HL-60 (cell line): ENCODE results near the gene TBC1D22A.

ENCODE experiments used
- DNase-seq, 2 experiments: peaks; one replicate each; pipeline ENCODE4 v3.0.0-alpha.2; 2010 to 2020; ENCODE audit warnings: low read depth in 1 of 2, low spot score in 1 of 2
- H3K27ac ChIP-seq: fragments of 250-450 bp; sonication (Bioruptor Pico); replicated peaks from 2 replicates; pipeline ENCODE4 v1.5.1; 2020; ENCODE audit warnings: mild to moderate bottlenecking, moderate library complexity
- H3K27me3 ChIP-seq: fragments of 250-450 bp; sonication (Bioruptor Pico); 2 replicates; pipeline ENCODE4 v1.5.1; 2021; ENCODE audit warnings: mild to moderate bottlenecking, moderate library complexity; ENCODE audit not compliant: insufficient read depth, poor library complexity, severe bottlenecking
- H3K4me3 ChIP-seq: replicated peaks from 2 replicates; pipeline ENCODE4 v1.5.1; 2011; ENCODE audit warnings: mild to moderate bottlenecking, control low read depth, low read length; ENCODE audit not compliant: insufficient read depth
- GABPA ChIP-seq: IDR thresholded peaks from 2 replicates; pipeline ENCODE4 v1.6.1; 2012; ENCODE audit warnings: low read depth
- POLR2AphosphoS5 ChIP-seq: IDR thresholded peaks from 2 replicates; pipeline ENCODE4 v1.6.1; 2012; ENCODE audit warnings: low read depth
- REST ChIP-seq: IDR thresholded peaks from 2 replicates; pipeline ENCODE4 v1.6.1; 2012; ENCODE audit warnings: low read depth; ENCODE audit not compliant: insufficient replicate concordance
- SPI1 ChIP-seq: IDR thresholded peaks from 2 replicates; pipeline ENCODE4 v1.6.1; 2012; ENCODE audit warnings: low read depth, mild to moderate bottlenecking, borderline replicate concordance
- TF ChIP-seq, protein P1 (sequence below): IDR thresholded peaks from one replicate; pipeline ENCODE4 v1.5.1; 2011; ENCODE audit warnings: low read length, control low read depth, inconsistent platforms; ENCODE audit not compliant: insufficient read depth

TBC1D22A gene

DNA sequence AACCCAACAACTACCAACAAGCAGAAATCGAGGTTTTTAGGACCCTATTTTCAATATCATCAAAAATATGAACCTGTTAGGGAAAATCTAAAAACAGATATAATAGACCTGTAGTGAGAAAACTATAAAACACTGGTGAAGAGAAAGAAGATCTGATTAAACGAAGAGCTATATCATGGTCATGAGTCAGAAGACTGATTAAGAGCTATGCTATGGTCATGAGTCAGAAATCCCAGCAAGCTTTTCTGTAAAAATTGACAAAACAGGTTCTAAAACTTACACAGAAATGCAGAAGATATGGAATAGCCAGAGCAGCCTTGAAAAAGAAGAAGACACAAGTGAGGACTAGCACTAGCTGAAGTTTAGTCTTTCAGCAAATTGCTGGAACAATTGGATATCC lies 345.0 kb downstream of the TBC1D22A start:
- no peak for DNase-seq
- Histone ChIP-seq H3K27me3 (no peaks in the 10 kb centered on the region), H3K4me3 (no peak overlapping the region), H3K27ac (no peak overlapping the region)
- TF ChIP-seq, protein P1, sequence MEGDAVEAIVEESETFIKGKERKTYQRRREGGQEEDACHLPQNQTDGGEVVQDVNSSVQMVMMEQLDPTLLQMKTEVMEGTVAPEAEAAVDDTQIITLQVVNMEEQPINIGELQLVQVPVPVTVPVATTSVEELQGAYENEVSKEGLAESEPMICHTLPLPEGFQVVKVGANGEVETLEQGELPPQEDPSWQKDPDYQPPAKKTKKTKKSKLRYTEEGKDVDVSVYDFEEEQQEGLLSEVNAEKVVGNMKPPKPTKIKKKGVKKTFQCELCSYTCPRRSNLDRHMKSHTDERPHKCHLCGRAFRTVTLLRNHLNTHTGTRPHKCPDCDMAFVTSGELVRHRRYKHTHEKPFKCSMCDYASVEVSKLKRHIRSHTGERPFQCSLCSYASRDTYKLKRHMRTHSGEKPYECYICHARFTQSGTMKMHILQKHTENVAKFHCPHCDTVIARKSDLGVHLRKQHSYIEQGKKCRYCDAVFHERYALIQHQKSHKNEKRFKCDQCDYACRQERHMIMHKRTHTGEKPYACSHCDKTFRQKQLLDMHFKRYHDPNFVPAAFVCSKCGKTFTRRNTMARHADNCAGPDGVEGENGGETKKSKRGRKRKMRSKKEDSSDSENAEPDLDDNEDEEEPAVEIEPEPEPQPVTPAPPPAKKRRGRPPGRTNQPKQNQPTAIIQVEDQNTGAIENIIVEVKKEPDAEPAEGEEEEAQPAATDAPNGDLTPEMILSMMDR = no peak
- TF ChIP-seq POLR2AphosphoS5 (no peak), SPI1 (no peak), REST (no peak), GABPA (no peak)

GRCh38 chr22:47110817-47111443 lies 348.5 kb downstream of the TBC1D22A start:
- no peak overlapping the region for H3K27ac ChIP-seq
- no peaks in the 10 kb centered on the region for H3K27me3 ChIP-seq
- no peak for DNase-seq
- no peak for TF ChIP-seq POLR2AphosphoS5
- no peak for TF ChIP-seq REST
- no peak for TF ChIP-seq GABPA
- TF ChIP-seq, protein P1 = no peak
- H3K4me3 ChIP-seq = no peak overlapping the region

DNA sequence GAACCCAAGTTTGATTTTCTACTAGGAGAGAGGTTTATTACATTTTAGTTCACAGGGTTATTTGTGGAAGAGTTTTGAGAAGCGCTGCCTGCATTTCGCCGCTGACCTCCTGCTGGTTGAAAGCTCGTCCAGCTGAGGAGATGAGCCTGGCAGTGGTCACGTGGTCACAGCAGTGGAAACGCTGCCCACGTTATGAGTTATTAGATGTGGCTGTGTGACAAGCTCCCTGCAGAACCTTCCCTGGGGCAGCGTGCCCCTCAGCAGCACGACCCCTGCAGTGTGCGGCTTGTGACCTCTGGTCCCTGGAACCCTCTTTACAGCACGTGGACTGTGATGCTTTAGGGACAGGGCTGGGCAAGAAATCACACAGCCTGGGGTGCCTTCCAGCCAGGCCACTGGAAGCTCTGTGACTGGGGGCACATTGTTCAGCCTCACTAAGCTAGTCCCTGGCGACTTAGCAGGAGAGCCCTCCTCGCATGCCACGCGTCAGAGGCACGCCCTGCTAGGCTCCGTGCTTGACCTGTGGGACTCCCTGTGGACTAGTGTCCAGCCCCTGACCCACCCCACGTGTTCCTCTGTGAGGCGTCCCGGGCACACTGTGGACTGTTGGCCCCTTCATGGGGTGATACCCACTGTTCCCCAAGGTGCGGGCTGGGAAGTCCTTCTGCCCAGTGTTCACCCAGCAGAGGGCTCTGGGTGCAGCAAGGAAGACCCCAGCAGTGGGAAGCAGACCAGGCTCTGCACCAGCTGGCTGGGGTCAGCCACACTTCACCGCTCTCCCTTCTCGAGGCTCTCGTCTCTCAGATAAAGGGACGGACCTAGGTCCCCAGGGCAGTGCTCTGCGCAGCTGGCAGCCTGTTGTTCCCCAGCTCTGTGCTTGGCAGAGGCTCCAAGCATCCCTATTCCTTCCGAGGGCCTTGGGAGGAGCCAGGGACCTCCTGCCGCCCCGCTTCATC lies 349.5 kb downstream of the TBC1D22A start:
- DNase-seq = no peak
- TF ChIP-seq REST = no peak
- TF ChIP-seq, protein P1 = no peak
- no peak for TF ChIP-seq POLR2AphosphoS5
- no peak for TF ChIP-seq SPI1
- no peak overlapping the region for H3K27ac ChIP-seq
- H3K27me3 ChIP-seq = no peaks in the 10 kb centered on the region
- H3K4me3 ChIP-seq = no peak overlapping the region
